NCI-H2081 treated with DMSO at 0.1 percent for 48 hours (cell line): ENCODE measurements around the gene SLIT3.

Experiments used
- DNase-seq: peaks from one replicate; lab custom pipeline; 2025; lab: John Stamatoyannopoulos, UW

Gene SLIT3

DNA sequence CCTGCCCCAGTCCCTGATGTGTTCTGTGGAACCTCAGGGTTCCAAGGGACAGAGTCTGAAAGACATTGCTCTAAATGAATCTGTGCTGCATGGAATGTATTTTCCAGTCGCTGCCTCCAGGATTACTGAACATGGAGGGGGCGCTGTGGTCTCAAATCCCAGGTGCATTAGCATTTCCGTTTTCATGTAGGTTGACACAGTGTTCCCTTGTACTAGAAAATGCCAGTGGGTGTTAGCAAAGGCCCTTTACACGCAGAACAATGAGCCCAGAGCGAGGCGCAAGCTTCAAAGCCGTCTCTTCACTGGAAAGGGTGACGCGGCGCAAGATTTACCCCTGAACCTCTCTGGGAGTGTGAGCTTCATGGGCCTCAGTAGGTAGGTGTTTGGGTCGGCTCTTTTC is 308.3 kb downstream of the SLIT3 start:
- no peak for DNase-seq

DNA sequence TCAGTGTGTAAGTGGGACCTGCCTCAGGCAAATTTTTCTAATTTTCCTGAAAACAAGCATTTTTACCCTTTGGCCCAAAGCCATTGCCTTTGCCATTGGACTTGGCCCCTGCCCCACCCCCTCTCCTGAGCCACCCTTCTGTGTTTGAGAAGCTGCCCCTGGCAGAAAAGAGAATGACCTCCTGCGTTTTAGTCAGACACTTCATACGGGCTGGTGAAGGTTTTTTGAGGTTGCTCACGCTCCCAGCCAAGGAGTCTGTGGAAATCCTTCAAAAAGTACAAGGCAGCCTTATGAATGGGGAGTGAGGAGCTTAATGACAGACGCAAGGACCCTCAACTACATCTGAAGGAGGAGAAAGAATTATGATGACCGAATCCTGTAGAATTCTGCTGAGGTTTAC is 308.9 kb downstream of the SLIT3 start:
- DNase-seq, result no peak

DNA sequence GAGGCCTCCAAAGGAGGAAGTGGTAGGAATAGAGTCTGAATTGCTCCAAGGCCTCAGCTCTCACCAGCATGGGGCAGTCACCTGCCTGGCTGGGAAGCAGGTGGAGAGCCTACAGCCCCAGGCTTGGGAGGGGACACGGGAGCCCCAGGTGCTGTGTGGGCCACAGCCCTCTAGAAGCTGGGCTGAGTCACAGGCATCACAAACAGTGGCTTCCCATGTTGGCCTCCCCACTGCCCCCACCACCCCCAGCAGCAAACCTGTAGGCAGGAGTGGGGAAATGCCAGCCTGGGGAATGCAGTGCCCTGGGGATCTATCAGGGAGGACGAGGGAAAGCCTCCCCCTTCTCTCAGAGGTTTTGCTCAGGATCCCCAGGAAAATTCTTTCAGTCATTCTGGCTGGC is 309.6 kb downstream of the SLIT3 start:
- DNase-seq, result no peak

DNA sequence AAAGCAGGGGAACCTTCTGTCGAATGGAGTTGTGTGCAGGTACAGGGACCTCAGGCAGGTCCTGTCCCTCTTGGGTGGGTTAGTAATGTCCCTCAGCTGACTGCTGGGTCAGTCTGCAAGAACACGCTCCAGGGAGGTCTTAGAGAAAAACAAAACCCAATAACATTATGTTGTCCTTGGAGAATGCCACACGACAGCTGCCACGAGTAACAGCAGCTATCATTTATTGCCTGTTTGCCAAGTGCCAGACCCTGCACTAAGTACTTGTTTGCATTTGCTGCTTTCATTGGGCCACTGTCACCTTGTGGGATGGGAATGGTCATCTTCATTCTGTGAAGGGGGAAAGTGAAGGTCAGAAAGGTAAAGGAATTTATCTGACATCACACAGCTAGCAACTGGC is 310.3 kb downstream of the SLIT3 start:
- DNase-seq, result no peak

DNA sequence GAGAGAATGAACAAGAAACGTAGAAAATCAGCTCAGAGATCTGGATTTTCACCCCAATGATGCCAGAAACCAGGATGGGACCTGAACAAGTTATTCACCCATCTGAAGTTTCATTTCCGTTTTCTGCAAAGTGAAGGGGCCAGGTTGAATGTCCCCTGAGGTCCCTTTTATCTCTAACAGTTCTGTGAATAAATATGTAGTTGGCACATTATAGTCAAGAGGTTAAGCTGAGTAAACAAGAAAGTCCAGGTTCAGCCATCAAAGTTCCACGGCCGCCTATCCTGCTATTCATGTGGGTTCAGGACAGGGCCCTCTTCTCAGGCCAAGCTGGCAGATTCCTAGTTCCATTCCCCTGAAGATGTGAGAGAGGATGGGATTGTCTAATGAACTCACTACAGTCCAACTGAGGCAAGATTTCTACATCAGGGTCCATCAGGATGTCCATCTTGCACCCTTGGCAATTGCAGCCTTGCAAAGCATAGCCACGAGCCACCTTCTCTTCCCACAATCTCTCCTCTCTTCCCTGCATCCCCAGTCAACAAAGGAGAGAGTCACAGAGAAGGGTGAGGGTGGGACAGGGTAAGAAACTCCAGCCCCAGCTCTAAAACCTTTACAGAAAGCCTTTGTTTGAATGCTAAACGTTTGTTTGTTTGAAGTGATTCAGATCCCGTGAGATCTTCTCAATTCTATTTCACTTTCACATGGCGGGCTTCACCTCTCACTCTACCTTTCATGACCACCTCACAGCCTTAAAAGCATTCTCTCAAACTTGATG is 311.0 kb downstream of the SLIT3 start:
- DNase-seq, result no peak

DNA sequence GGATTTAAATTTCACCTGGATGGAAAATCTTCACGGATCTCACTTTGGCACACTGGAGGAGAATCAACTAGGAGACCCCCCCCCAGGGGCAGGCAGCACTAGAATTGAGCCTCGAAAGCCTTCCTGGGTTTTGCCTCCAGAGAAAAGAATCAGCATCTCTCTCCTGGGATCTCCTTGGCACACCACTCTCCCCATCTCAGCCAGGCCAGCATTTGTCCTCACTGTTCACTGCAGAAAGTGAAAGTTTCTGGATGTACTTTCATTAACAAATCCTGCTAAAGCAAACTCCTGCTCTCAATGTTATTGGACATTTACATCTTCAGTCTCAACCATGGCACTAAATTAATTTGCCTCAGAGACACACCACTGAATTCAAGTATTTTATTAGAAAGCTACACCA is 312.2 kb downstream of the SLIT3 start:
- no peak for DNase-seq

DNA sequence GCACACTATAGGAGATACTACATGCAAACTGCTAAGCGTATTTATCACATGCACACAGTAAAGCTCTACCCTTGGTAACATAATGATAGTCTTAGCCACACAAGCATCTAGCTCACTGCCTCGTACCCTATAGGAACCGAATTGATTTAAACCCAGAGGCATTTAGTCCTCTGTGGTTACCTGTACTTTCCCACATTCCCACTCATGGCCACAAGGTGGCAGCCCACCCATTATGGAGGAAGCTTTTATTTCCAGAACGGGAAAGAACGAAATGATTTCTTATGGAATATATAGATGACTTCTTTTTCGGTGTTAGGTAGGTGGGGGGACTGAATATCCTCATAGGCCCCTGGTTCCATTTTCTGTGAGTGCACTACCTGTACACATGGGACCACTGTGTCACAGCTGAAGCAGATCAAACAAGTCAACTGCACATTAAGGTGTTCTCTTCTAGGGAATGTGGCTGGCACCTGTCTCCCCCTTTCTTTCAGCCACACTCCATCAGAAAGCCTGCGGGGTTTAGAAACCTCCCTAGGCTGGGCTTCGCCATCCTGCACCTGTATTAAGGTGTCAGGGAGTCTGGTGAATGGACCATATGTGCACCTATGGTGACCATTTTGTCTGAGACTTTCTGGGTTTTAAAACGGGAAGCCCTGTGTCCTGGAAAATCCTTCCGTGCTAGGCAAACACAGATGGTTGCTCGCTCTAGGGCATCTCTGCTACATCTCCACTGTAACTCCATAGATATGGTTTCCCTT is 313.2 kb downstream of the SLIT3 start:
- no peak for DNase-seq

DNA sequence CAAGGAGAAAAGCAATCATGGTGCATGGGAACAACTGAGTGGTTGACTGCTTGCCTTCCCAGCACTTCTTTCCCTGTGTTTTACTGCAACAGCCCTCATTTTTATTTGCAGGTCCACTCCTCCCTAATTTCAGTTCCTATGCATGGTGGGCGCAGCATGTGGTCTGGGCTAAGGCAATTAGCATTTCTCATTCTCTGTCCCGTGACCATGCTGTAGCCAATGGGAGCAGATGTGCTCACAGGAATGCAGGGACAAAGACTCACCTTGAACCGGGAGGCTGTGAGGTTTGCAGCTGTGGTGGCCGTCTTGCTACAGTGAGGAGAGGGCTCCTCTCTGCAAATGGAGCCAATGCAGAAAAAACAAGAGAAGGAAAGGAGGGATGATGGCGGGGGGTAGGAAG is 315.5 kb downstream of the SLIT3 start:
- no peak for DNase-seq

DNA sequence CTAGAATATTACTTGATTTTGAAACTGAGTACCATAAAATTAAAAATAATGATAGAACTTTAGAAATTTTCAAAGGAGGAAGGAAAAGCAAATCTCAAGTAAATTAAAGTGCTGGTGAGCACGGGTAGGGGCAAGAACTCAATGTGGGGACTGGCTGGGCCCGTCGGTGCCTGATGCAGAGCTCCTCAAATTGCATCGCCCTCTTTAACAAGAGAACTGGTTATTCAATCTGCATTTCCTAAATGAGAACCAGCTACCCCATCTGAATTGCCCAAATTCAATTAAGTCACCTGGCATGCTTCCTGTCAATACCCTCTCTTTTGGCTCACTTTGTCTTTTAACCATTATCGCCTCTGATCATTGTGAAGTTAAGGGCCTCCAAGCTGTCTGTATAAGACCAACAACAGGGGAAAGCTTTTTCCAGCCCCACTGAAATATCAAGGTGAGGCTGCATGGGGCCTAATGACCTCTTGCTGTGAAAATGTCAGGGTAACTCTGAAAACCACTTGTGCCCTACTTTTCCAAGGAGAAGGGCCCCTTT is 316.7 kb downstream of the SLIT3 start:
- DNase-seq, result no peak

DNA sequence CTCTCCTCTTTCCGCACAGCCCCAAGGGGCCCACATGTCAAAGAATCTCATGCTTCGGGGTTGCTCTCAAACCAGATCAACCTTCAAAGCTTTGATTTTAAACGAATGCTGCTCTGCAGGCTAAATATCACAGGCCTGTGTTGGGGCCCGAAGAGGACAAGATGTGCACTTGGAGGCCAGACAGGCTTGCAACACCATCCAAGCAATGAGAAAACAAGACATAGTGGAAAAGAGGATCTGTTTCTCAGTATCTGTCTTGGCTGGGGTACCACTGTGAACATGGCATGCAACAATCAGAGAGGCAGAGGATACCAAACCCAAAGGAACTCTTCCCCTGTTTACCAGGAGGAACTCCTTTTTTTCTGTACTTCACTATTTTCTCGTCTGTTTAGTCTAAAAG is 321.8 kb downstream of the SLIT3 start:
- DNase-seq, result no peak

DNA sequence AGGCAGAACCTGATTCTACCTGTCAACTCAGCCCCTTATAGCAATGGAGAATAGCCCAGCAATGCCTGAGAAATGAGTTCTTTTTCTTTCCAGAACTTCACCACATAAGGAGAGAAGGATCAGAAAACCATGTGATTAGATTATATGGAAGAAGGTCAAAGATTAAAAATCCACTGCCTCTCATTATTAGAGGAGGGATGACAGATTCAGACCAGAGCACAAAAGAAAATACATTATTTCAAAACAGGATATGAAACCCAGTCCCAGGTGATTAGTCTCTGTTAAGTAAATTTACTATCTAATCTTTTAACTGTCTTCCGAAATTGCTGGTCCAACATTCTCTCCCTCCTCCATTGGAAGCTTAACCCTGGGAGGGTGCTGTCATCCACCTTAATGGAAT is 322.4 kb downstream of the SLIT3 start:
- no peak for DNase-seq

DNA sequence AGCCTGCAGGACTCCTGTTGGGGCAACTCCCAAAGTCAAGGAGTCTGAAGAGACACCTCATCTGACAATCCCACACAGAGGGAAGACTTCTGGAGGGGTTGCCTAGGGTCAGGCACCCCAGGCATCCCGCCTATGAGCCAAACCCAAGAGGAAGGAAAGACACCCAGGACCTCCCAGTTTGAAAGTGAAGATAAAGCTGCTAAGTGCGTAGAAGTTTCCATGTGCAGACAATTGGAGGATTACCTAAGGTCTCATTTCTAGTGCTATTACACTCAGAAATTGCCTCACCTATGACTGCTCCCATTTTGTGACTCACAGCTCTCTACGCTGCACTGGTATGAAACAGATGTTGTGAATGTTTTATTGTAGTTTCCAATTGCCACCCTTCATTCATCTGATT is 322.9 kb downstream of the SLIT3 start:
- no peak for DNase-seq

DNA sequence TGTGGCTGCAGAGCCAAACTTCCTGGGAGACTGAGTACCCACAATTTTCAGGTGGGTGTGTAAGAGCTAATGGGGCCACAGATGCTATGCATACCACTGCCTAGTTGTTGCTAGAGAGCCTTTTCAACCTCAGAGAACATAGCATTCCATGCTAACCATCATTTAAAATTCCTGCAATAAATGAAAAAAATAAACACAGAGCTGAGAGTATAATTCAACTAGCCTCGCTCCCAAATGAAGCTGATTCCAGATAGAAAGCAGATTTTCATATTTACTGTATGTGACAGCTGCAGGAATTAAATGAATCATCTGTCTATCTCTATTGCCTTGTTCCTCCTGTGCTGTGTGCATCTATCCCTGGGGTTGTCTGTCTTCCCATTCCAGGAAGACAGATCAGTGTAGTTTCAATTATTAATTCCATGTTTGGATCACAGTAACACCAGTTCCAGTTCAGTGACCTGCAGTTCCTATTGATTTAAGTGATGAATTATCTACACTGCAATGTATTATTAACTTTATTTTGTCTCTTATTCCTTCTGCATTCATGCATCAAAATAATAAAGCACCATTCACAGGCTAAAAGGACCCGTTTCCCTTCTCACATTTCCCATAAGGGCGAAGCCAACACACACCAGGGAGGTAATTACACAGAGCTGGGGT is 324.5 kb downstream of the SLIT3 start:
- DNase-seq, result no peak

DNA sequence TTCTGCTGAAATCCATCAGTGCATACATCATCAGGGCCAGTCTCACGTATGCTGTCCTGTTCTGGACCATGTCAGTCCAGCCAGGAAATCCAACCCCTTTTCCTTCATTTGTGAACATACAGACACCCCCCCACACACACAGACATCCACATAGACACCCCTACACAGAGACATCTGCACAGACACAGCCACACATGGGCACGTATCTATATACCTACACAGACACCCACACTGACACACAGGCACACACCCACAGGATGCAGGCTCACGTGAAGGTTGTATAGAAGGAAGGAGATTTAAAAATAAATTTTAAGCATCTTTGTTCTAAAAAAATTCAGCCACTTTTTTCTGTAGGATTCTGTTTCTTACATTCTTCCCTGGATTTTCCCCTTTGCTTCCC is 325.6 kb downstream of the SLIT3 start:
- DNase-seq, result no peak

DNA sequence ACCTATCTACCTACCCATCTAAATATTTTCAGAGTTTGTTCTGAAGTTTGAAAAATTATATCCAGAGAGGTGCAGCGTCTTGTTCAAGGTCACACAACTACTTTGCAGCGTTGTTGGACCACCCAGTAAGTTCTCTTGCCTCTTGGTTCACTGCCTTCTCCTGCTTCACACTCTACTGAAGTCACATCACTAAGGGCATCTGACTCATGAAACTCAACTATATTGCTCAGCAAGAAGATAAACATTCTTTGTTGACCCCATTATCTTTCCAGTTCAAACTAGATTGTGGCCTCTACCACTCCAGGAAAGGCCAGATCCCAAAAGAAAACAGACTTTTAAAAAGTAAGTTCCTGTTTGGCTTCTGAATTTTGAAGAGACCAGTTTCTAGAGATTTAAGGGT is 326.9 kb downstream of the SLIT3 start:
- no peak for DNase-seq

DNA sequence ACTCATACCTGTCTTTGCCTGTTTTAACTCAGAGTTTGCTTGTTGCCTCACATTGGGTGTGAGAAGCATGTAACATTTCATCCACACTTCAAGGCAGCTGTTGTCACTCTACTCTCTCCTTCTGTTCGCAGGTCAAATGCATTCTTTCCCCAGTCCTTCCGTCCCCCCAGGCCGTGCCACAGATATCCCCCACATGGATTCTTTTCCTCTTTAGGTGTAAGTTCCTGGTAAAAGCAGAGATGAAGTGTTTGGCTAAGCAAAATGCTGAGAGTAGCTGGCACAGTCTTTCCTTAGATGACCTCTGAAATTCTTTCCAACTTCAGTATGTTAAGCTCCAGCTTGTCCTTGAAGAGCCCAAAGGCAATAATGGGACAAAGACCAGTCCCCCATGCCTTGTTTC is 328.2 kb downstream of the SLIT3 start:
- DNase-seq, result no peak

DNA sequence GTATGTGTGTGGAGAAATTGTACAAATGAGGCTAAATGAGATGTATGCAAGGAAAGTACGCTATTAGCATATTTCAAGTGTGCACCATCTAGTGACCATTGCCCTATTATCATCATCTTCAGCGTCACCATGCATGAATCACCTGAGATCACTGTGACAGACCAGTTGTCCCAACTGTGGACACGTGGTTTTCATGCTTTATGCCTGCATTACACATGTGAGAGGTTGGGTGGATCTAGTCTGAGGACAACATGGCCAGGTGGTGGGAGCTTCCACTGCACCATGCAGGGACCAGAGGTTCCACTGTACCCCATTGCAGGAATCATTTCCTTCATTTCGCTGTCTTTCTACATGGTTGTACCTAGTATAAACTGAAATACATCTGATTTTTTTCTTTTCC is 329.8 kb downstream of the SLIT3 start:
- no peak for DNase-seq

DNA sequence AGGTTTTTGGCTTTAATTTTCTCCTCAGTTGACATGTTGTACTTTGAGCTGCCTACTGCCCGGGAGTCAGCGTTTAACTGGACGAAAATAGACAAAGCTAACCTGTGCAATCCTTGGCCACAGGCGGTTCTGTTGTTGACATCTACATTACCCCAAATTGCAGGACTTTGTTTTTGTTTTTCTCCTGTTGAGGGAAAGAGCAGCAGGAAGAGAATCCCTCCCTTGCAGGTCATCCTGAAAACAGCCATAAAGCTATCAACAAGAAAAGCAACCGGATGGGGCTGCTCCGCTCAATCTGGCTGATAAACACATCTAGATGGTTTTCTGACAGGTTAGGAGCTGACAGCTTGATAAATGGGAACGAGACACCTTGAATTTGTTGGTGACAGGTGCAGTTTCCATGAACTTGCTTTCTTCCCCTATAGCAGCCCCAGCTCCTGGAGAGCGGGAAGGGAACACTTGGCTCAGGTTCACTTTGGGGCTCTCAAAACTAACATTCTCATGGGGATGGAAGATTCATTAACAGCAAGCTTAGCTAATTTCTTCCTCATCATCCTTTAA is 331.5 kb downstream of the SLIT3 start:
- no peak for DNase-seq

DNA sequence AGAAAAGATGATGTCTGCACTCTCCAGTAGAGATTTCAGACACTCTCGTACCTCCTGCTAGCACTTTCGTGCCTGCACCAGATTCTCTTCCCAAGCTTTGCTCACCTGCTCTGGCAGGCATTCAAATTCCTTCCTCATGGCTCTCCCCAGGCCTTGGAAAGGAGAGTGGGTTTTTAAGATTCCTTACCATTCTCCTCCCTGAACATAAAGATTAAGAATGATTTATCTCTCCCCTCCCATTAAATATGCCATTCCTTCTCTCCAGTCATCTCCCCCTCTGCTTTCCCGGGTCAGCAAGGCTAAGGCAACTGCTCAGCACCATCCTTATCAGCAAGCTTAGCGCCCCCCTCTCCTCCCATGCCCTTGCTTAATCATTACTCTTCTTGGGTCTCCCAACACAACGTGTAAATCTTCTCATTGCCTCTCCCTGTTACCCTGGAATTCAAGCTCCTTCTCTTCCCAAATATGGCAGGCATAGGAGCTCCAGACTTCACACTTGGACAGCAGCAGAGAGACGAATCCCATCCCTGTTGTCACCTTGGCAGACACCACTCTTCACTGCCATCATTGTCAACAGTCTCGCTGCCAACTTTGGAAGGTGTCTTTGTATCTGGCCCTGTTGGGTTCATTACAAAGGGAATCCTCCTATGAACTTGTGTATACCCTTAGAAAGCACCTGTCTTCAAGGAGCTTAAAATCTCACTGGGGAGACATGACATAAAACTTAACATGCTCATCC is 332.9 kb downstream of the SLIT3 start:
- no peak for DNase-seq

DNA sequence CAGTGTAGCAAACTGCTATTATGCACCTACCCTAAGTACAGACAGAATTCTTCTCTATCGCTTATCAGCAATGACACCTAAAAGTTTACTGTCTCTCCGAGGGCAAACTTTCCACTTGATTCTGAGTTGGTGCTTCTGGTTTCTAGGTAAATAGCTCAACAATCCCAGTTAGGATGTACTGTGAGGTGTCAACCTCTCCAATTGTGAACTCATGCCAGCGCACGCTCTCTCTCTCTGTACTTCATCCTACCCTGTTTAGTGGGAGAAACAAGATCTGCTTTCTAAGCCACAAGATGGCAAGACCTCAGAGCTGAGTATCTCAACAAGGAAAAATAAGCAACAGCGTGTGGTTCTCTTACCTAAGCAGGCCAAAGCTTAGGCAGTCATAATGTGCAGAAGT is 335.3 kb downstream of the SLIT3 start:
- no peak for DNase-seq

DNA sequence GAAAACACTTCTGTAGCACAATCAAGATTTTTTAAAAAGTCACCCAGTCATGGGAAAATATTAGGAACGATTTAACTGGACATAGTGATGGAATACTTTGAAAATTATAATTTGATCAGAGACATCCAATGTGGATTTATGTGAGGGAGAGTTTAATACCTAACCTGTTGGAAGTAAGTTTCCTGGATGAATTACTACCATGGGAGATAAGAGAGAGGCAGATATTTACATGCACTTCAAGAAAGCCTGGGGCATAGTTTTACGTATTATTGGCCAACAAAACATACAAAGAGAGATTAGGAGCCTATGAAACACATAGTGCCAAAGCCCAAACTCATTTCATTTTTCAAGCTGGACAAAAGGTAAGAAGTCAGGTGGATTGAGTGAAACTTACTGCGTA is 336.8 kb downstream of the SLIT3 start:
- DNase-seq, result no peak

DNA sequence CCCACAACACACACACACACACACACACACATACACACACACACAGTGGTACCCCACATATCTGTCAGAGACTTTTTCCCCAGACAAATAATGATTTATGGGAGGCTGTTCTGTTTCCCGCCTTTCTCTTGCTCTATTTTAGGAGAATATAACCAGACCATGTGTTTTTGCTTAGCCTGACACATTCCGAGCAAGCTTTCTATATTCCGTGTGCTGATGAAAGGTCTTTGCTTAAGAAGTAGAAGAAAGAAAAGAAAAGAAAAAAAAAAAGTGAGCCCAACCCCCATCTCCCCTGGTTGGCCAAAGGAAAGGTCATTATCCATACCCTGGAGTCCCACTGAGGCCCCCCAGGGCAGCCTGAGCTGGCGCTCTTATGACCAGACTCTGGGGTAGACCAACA is 338.6 kb downstream of the SLIT3 start:
- DNase-seq, result no peak
